Measurements from ENCODE around the gene DSCAML1.

GRCh38 chr11:117569911-117570310 is 227.1 kb downstream of the DSCAML1 start:
- TF ChIP-seq CTCF (IDR thresholded peaks at IDR 0.05) (no peak), POLR2A (IDR thresholded peaks at IDR 0.05) (no peak)

Measured in tibial nerve (tissue), 3 donors.